ENCODE results near the gene ETFA.

- no peak for TF ChIP-seq POU6F1 (CRISPR knock-in tag; IDR thresholded peaks at IDR 0.05; ENCODE audit: borderline replicate concordance, low read depth)
- no peak for TF ChIP-seq PATZ1 (CRISPR knock-in tag; IDR thresholded peaks at IDR 0.05; ENCODE audit: borderline replicate concordance)
- no peak for TF ChIP-seq TCF4 (CRISPR knock-in tag; IDR thresholded peaks at IDR 0.05; ENCODE audit: borderline replicate concordance)
- TF ChIP-seq ZNF70 (CRISPR knock-in tag; IDR thresholded peaks at IDR 0.05), result no peak
- no peak for TF ChIP-seq PPARA (CRISPR knock-in tag; IDR thresholded peaks at IDR 0.05; ENCODE audit: borderline replicate concordance)
Observed at GRCh38 chr15:76208084-76208785, 103.0 kb downstream of the ETFA start.
